Nephron progenitor cell (in vitro differentiated cells): Measurements from ENCODE around the gene TFCP2L1.

Experiments
- DNase-seq: peaks from one replicate; pipeline ENCODE4 v3.0.0; 2021
- H3K27ac Mint-ChIP-seq: 2 replicates; pipeline ENCODE4 v1.8.0; 2021; ENCODE audit warnings: mild to moderate bottlenecking, moderate library complexity, mixed read lengths
- H3K27me3 Mint-ChIP-seq: 2 replicates; pipeline ENCODE4 v1.8.0; 2021; ENCODE audit warnings: mild to moderate bottlenecking, low read depth, mixed read lengths; ENCODE audit not compliant: poor library complexity
- H3K36me3 Mint-ChIP-seq: 2 replicates; pipeline ENCODE4 v1.8.0; 2021; ENCODE audit warnings: low read depth, mixed read lengths
- H3K4me1 Mint-ChIP-seq: 2 replicates; pipeline ENCODE4 v1.8.0; 2021; ENCODE audit warnings: mixed read lengths
- H3K4me3 Mint-ChIP-seq: 2 replicates; pipeline ENCODE4 v1.8.0; 2021; ENCODE audit warnings: mild to moderate bottlenecking, moderate library complexity, mixed read lengths
- H3K9me3 Mint-ChIP-seq: 2 replicates; pipeline ENCODE4 v1.8.0; 2021; ENCODE audit warnings: mild to moderate bottlenecking, moderate library complexity, mixed read lengths
- TF ChIP-seq, protein P1 (sequence below): fragments of 200-600 bp; sonication (generic); IDR thresholded peaks from 2 replicates; pipeline ENCODE4 v1.5.0; 2021; ENCODE audit warnings: antibody characterized with exemption

Gene TFCP2L1

DNA sequence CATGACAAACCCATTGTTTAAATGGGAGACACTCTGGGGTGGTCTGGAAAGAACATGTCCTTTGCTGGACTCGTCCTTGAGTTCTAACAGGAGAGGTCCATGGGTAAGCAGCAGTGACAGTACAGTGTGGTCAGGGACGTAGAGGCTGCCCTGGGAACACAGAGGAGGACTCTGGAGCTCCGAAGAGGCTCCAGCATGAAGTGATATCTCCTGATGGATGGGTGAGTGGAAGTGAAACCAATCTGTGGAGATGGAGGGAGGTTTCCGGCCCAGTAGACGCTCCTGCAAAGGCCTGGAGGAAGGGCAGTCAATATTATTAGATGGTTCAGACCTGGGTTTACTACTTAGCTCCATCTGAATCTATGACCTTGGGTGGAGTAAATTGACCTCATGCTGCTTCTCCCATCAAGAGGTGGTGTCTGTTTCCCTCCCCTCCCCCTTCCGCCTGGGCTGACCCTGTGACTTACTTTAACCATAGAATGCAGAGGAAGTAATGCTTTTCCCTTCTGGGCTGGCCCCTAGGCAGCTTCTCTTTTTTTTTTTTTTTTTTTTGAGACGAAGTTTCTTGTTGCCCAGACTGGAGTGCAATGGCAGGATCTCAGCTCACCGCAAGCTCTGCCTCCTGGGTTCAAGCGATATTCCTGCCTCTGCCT is 2.3 kb upstream of the TFCP2L1 start:
- no peak overlapping the region for H3K4me3 Mint-ChIP-seq
- H3K27ac Mint-ChIP-seq, result no peak overlapping the region
- H3K36me3 Mint-ChIP-seq, result no peaks in the 10 kb centered on the region
- no peaks in the 10 kb centered on the region for H3K9me3 Mint-ChIP-seq
- TF ChIP-seq, protein P1, sequence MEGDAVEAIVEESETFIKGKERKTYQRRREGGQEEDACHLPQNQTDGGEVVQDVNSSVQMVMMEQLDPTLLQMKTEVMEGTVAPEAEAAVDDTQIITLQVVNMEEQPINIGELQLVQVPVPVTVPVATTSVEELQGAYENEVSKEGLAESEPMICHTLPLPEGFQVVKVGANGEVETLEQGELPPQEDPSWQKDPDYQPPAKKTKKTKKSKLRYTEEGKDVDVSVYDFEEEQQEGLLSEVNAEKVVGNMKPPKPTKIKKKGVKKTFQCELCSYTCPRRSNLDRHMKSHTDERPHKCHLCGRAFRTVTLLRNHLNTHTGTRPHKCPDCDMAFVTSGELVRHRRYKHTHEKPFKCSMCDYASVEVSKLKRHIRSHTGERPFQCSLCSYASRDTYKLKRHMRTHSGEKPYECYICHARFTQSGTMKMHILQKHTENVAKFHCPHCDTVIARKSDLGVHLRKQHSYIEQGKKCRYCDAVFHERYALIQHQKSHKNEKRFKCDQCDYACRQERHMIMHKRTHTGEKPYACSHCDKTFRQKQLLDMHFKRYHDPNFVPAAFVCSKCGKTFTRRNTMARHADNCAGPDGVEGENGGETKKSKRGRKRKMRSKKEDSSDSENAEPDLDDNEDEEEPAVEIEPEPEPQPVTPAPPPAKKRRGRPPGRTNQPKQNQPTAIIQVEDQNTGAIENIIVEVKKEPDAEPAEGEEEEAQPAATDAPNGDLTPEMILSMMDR, result no peak
- no peak for DNase-seq
- H3K4me1 Mint-ChIP-seq, result peaks cover 26% of the 10 kb centered on the region
- H3K27me3 Mint-ChIP-seq, result peaks cover 78% of the 10 kb centered on the region

DNA sequence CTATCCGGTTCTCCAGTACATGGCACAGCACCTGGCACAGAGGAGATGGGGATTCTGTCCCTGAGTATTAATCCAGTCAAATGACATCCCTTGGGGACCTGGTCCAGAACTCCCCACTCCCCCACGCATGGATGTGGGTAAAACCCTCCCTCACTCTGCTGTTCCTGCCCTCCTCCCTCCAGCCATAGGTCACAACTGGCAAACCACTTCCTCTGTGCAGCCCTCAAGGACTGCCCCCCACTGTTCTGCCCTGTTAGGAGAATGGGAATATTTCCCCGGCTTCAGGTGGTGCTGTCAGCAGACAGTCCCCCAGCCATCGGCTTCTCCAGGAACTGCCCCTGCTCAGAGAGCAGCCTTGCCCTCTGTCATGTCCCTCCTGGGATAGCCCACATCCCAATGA is 1.5 kb upstream of the TFCP2L1 start:
- TF ChIP-seq, protein P1, result no peak
- no peaks in the 10 kb centered on the region for H3K9me3 Mint-ChIP-seq
- peaks cover 83% of the 10 kb centered on the region for H3K27me3 Mint-ChIP-seq
- no peak for DNase-seq
- no peaks in the 10 kb centered on the region for H3K36me3 Mint-ChIP-seq
- H3K4me1 Mint-ChIP-seq, result peaks cover 26% of the 10 kb centered on the region
- H3K4me3 Mint-ChIP-seq, result peak overlapping the region; percentile 59
- H3K27ac Mint-ChIP-seq, result no peak overlapping the region

DNA sequence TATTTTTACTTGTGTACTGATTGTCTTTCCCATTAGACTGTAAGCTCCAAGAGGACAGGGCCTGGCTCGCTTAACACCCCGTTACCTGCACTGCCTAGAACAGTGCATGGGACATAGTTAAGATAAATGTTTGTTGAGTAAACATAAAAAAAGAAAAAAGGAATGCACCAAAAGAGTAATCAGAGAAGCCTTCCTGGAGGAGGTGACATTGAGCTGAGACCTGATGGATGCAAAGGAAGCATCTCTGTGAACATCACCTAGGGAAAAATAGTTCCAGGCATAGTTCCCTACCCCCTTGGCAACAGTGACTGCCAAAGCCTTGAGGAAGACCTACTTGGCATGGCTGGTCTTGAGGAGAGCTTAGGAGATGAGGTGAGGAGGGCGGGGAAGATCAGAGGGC is 924 bp upstream of the TFCP2L1 start:
- Mint-ChIP-seq H3K27ac (no peak overlapping the region), H3K4me3 (peak overlapping the region; percentile 81), H3K36me3 (no peaks in the 10 kb centered on the region), H3K27me3 (peaks cover 83% of the 10 kb centered on the region), H3K9me3 (no peaks in the 10 kb centered on the region), H3K4me1 (peaks cover 26% of the 10 kb centered on the region)
- no peak for DNase-seq
- TF ChIP-seq, protein P1, result no peak

DNA sequence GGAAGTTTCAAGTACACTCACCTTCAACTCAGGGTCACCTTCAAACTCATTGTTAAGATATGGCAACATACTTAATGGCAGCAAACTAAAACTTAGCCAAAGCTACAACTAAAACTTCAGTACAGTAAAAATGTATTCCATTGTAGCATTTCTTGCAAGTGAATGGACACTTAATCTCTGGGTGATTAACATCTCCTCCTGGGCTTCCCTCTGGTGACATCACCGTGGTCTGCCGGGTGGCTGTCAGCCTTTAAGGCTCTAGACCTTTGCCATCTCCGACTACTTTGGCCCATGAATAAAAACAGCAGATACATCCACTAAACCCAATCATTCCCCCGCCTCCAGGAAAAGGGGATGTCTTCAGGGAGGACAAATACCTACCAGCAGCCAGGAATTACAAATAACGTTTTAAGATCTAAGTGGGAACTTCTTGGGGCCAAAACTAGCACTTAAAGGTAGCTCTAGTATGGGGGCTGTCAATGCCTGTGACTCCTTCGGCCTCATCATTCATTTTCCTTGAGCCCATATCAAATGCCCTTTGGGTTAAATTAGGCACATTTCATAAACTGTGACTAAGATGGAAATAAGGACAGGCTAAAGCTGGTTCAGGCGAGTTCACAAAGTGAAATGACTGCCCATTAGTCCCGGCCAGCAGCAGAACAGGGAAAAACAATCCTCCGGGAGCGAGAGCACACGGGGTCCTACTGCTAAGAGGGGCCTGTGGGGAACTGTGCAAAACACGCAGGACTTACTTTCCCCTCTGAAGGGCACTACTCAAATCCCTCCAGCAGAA is 1.1 kb downstream of the TFCP2L1 start:
- H3K9me3 Mint-ChIP-seq, result no peaks in the 10 kb centered on the region
- peaks cover 92% of the 10 kb centered on the region for H3K27me3 Mint-ChIP-seq
- H3K4me3 Mint-ChIP-seq, result peak overlapping the region; percentile 83
- TF ChIP-seq, protein P1, result no peak
- no peak overlapping the region for H3K27ac Mint-ChIP-seq
- peaks cover 26% of the 10 kb centered on the region for H3K4me1 Mint-ChIP-seq
- DNase-seq, result no peak
- no peaks in the 10 kb centered on the region for H3K36me3 Mint-ChIP-seq

DNA sequence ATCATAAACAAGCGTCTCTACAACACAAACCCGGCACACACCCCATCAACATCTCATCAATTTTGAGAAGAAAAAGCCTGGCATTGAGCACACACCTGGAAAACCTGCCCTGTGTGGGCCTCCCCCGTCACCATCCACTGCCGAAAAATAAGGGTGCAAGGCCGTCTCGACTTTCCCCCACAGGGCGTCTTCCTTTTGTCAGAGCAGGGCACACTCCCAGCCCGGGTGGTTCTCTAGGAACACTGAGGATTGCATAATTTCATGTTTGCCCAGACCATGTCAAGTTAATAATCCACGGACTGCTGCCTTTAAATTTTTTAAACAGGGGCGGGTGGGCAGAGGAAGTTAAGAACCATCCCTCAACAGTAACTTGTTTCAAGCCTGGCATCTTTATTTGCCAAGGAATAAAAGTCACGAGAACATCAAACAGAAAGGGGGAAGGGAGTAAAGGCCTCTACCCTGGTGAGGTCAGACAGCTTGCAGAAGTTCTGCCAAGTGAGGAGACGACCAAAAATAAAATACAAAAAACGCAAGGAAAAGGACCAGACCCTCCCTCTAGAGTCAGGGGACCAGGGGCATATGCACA is 2.1 kb downstream of the TFCP2L1 start:
- TF ChIP-seq, protein P1, result no peak
- H3K36me3 Mint-ChIP-seq, result no peaks in the 10 kb centered on the region
- no peaks in the 10 kb centered on the region for H3K9me3 Mint-ChIP-seq
- H3K4me3 Mint-ChIP-seq, result no peak overlapping the region
- H3K27me3 Mint-ChIP-seq, result peaks cover 85% of the 10 kb centered on the region
- DNase-seq, result no peak
- no peak overlapping the region for H3K27ac Mint-ChIP-seq
- H3K4me1 Mint-ChIP-seq, result peaks cover 26% of the 10 kb centered on the region
